Measurements from ENCODE around the gene MINDY4B. TPM values are rescaled to one million over a fixed set of nuclear protein-coding genes. Genes with fewer than 3 reads are reported as not detected.
"Not testable (repeated sequence)": the region's sequence is repeated elsewhere in the genome, so short reads cannot be mapped to it uniquely, and the experiment has no call there.

Gene MINDY4B
- polyA plus RNA-seq, 3 donors from 2014 or later, result not detected

- not testable (repeated sequence) for H3K36me3 Mint-ChIP-seq
These were observed 47.3 kb downstream of the MINDY4B start for GRCh38 chr3:150857936-150858335.

DNA sequence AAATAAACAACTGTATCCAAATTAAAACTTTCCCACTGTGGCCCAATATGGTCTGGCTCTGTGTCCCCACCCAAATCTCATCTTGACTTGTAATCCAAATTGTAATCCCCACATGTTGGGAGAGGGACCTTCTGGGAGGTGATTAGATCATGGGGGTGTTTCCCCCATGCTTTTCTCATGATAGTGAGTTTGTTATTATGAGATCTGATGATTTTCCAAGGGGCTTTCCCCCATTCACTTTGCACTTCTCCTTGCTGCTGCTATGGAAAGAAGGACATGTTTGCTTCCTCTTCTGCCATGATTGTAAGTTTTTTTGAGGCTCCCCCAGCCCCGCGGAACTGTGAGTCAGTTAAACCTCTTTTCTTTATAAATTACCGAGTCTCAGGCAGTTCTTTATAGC is 55.0 kb downstream of the MINDY4B start:
- no peak for DNase-seq
- Mint-ChIP-seq H3K9me3 (no peaks in the 10 kb centered on the region), H3K4me3 (no peak overlapping the region), H3K27ac (no peak overlapping the region), H3K4me1 (no peaks in the 10 kb centered on the region), H3K27me3 (ENCODE audit: low read depth in 3 of 3) (peaks cover 3 to 8% (median 3%) of the 10 kb centered on the region in 3 donors), H3K36me3 (no peaks in the 10 kb centered on the region)

More at GRCh38 chr3:150857936-150858335, 47.3 kb downstream of the MINDY4B start:
- H3K4me3 Mint-ChIP-seq; H3K27me3 Mint-ChIP-seq (ENCODE audit: low read depth in 3 of 3); H3K9me3 Mint-ChIP-seq; H3K27ac Mint-ChIP-seq; H3K4me1 Mint-ChIP-seq; DNase-seq: not testable (repeated sequence)

DNA sequence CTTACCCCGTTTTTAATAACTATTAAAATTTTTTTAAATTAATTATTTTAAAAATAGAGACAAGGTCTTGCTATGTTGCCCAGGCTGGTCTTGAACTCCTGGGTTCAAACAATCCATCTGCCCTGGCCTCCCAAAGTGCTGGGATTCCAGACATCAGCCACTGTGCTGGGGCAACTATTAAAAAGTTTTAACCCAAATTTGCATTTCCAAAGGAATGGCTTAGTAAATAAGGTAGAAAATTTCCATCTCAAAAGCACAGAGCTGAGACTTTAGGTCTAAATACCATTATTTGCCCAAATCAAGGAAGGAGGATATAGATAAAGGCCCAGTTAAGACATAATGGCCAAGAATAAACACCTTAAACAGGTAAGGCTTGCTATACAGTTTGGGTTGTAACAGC is 56.4 kb downstream of the MINDY4B start:
- no peaks in the 10 kb centered on the region for H3K4me1 Mint-ChIP-seq
- H3K4me3 Mint-ChIP-seq, result no peak overlapping the region
- H3K9me3 Mint-ChIP-seq, result no peaks in the 10 kb centered on the region
- peaks cover 2 to 4% (median 4%) of the 10 kb centered on the region in 3 donors for H3K27me3 Mint-ChIP-seq (ENCODE audit: low read depth in 3 of 3)
- H3K27ac Mint-ChIP-seq, result no peak overlapping the region
- DNase-seq, result no peak
- no peaks in the 10 kb centered on the region for H3K36me3 Mint-ChIP-seq

DNA sequence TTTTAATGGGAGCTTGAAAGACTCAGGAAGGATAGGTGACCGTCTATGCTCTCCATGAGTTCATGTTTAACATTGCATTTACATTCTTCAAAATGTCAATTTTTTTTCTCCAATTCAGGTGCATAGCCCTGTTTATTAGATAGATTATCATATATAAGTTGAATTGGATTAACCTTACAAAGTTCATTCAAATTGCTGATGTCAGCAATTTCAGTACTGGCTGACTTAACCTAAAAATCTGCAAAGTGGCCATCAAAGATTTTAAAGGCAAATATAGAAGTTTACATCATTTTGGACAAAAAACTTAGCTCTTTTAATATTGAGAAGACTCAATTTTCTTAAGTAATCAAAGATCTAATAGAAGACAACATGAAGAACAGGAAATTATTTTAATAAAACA is 57.8 kb downstream of the MINDY4B start:
- no peaks in the 10 kb centered on the region for H3K36me3 Mint-ChIP-seq
- H3K9me3 Mint-ChIP-seq, result no peaks in the 10 kb centered on the region
- no peak for DNase-seq
- no peak overlapping the region for H3K4me3 Mint-ChIP-seq
- peaks cover 2 to 11% (median 8%) of the 10 kb centered on the region in 3 donors for H3K27me3 Mint-ChIP-seq (ENCODE audit: low read depth in 3 of 3)
- H3K27ac Mint-ChIP-seq, result no peak overlapping the region
- no peaks in the 10 kb centered on the region for H3K4me1 Mint-ChIP-seq

DNA sequence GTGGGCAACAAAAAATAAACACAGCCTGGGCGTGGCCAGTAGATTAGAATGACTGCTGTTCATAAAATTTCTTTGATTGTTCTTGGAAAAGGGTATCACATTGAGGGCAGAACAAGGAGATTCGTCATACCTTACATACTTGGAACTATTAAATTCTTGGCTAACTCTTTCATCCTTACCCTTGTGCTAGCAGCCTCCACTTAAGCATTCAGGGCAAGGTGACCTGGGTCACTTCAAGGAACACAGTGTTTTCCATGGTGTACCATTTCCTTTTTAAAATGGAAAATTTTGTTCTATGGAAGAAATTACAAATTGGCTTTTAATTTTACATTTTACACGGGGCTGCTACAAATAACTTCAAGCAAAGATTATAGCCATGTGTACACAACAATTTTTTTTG is 60.8 kb downstream of the MINDY4B start:
- H3K9me3 Mint-ChIP-seq, result no peaks in the 10 kb centered on the region

GRCh38 chr3:150843241-150843640 is 62.0 kb downstream of the MINDY4B start:
- Mint-ChIP-seq H3K4me3 (no peak overlapping the region), H3K9me3 (no peaks in the 10 kb centered on the region), H3K27ac (no peak overlapping the region), H3K36me3 (no peaks in the 10 kb centered on the region), H3K4me1 (no peaks in the 10 kb centered on the region), H3K27me3 (ENCODE audit: low read depth in 3 of 3) (peaks cover 4 to 13% (median 8%) of the 10 kb centered on the region in 3 donors)
- no peak for DNase-seq

More for the DNA sequence above, 60.8 kb downstream of the MINDY4B start:
- Mint-ChIP-seq H3K4me3 (no peak overlapping the region), H3K4me1 (no peaks in the 10 kb centered on the region), H3K27ac (no peak overlapping the region), H3K36me3 (no peaks in the 10 kb centered on the region), H3K27me3 (ENCODE audit: low read depth in 3 of 3) (peaks cover 4 to 11% (median 6%) of the 10 kb centered on the region in 3 donors)
- no peak for DNase-seq

DNA sequence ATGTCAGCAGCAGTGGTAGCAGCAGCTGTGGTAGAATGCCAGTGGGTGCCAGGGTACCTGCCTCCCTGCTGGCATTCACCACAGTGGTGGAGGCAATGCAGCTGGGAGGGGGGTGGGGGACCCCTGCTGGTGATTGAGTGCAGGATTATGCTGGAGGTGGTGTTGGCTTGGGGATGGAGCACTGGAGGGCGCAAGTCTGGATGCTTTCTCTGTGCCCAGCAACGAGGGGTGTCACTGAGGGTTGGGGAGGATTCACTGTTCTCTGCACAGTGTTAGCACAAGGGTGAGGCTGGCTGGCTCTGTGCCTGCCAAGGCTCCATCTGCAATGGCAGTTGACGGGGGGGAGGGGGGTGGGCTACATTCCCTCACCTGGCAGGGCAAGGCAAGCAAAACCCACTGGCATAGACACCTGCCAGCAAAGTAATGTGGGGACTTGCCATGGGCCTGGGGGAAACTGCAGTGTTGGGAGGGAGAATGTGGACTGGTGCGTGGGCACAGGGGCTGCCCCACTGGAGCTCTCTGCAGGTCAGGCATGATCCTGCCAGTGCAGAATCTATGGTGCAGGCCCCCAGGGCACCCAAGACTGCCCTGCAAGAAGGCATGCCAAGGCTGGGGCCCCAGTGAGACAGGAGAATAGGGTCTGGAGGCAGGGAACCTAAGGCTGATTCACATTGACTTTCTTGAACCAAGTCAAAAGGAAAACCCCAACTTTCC is 64.3 kb downstream of the MINDY4B start:
- no peak overlapping the region for H3K27ac Mint-ChIP-seq
- no peaks in the 10 kb centered on the region for H3K36me3 Mint-ChIP-seq
- no peaks in the 10 kb centered on the region for H3K4me1 Mint-ChIP-seq
- no peak for DNase-seq
- no peaks in the 10 kb centered on the region for H3K9me3 Mint-ChIP-seq
- no peak overlapping the region for H3K4me3 Mint-ChIP-seq
- peaks cover 6 to 13% (median 8%) of the 10 kb centered on the region in 3 donors for H3K27me3 Mint-ChIP-seq (ENCODE audit: low read depth in 3 of 3)

- Mint-ChIP-seq H3K27me3 (ENCODE audit: low read depth in 3 of 3) (peaks cover 2 to 8% (median 5%) of the 10 kb centered on the region in 3 donors), H3K36me3 (no peaks in the 10 kb centered on the region), H3K4me1 (no peaks in the 10 kb centered on the region), H3K4me3 (no peak overlapping the region), H3K27ac (no peak overlapping the region), H3K9me3 (no peaks in the 10 kb centered on the region)
- DNase-seq, result no peak
These were observed 74.5 kb downstream of the MINDY4B start for GRCh38 chr3:150830745-150831144.

DNA sequence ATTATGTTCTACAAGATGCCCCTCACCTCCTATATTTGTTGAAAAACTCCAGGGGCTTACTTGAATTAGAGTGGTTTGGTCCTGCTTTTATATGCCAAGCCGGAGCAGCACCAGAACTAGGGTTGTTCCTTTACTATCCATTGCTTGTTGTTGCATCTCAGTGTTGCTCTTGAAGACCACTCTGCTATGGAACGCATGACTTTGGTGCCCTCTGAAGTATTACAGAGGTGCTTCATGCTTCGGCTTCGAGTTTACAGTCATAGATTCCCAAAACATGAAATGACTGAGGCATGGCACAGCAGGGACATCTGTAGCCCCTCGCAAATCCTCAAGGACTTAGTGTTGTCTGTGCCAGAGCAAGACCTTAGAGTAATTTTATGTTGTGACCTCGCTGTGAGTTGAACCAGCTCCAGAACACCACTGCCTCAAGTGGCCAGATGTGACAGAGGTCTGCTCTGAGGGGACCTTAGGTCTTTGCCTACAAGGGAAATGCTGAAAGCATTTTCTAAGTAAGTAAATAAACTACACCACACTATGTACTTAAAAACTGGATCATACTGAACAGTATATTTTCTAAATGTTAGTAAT is 75.1 kb downstream of the MINDY4B start:
- H3K9me3 Mint-ChIP-seq, result no peaks in the 10 kb centered on the region
- H3K36me3 Mint-ChIP-seq, result no peaks in the 10 kb centered on the region
- peaks cover 2 to 8% (median 5%) of the 10 kb centered on the region in 3 donors for H3K27me3 Mint-ChIP-seq (ENCODE audit: low read depth in 3 of 3)
- DNase-seq, result peak in 1 of 3 donors; percentile 3
- no peaks in the 10 kb centered on the region for H3K4me1 Mint-ChIP-seq
- H3K27ac Mint-ChIP-seq, result peak overlapping the region in 1 of 6 donors; percentile 26
- H3K4me3 Mint-ChIP-seq, result no peak overlapping the region

DNA sequence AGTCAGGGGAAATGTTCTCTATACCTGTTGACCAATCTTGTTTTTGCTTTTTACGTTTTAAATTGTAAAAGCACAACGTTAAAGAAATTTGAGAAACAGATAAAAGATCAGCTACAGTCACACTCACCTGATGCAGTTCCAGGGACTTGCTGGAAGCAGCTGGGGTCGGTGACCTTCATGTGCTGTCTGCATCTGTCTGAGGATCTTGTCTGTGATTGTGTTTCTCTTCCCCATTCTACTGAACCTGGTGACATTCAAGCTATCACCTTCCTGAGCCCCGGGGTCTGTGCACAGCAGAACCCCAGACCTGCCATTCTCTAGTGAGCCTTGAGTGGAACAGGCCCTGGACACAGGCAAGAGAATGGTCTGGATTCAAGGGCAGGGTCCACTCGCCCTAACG is 75.8 kb downstream of the MINDY4B start:
- H3K9me3 Mint-ChIP-seq, result no peaks in the 10 kb centered on the region
- DNase-seq, result no peak
- H3K27me3 Mint-ChIP-seq (ENCODE audit: low read depth in 3 of 3), result peaks cover 2 to 8% (median 5%) of the 10 kb centered on the region in 3 donors
- no peak overlapping the region for H3K27ac Mint-ChIP-seq
- H3K4me1 Mint-ChIP-seq, result no peaks in the 10 kb centered on the region
- H3K36me3 Mint-ChIP-seq, result no peaks in the 10 kb centered on the region
- H3K4me3 Mint-ChIP-seq, result no peak overlapping the region

GRCh38 chr3:150828997-150829396 is 76.2 kb downstream of the MINDY4B start:
- no peak for DNase-seq
- Mint-ChIP-seq H3K9me3 (no peaks in the 10 kb centered on the region), H3K27me3 (ENCODE audit: low read depth in 3 of 3) (peaks cover 2 to 8% (median 5%) of the 10 kb centered on the region in 3 donors), H3K4me3 (no peak overlapping the region), H3K36me3 (no peaks in the 10 kb centered on the region), H3K4me1 (no peaks in the 10 kb centered on the region), H3K27ac (no peak overlapping the region)

GRCh38 chr3:150828261-150828660 is 77.0 kb downstream of the MINDY4B start:
- no peak for DNase-seq
- Mint-ChIP-seq H3K36me3 (no peaks in the 10 kb centered on the region), H3K27ac (no peak overlapping the region), H3K9me3 (no peaks in the 10 kb centered on the region), H3K27me3 (ENCODE audit: low read depth in 3 of 3) (peaks cover 2 to 8% (median 8%) of the 10 kb centered on the region in 3 donors), H3K4me1 (no peaks in the 10 kb centered on the region), H3K4me3 (no peak overlapping the region)

DNA sequence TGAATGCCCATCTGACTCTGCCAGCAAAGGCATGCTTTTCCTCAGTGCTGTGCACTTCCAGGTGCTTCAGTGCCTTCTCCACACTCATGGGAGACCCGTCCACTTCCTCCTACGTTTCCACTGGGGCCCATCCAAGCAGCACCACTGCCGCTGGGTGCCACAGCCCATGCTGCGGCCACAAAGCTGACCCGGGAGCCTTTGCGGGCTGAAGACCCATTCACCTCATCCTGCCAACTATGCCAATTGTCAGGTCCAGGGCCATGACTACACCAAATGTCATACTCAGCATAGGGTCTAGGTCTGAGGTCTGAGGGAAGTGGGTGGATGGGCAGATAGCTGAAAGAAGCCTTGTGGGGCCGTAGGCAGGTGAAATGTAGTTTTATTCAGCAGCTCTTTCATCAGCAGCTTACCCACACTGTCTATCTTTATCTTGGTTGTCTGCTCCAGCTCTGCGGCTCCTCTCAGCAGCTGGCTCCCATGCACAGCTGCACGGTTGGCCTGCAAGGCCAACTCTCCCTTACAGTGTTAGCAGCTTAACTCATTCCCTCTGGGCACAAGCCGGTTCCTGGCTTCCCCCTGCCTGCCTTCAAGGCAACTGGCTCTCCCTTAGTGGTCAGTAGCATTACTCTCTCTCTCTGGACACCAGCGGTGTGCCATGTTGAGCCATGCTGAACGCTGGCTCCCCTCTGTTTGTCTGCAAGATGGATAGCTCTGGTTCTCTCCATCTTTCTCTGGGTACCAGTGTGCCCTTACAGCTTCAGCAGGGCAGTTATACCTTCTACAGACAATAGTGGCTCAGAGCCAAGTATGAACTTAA is 78.6 kb downstream of the MINDY4B start:
- no peak overlapping the region for H3K4me3 Mint-ChIP-seq
- H3K27me3 Mint-ChIP-seq (ENCODE audit: low read depth in 3 of 3), result peaks cover 2 to 8% (median 8%) of the 10 kb centered on the region in 3 donors
- no peaks in the 10 kb centered on the region for H3K36me3 Mint-ChIP-seq
- no peaks in the 10 kb centered on the region for H3K4me1 Mint-ChIP-seq
- DNase-seq, result no peak
- no peaks in the 10 kb centered on the region for H3K9me3 Mint-ChIP-seq
- H3K27ac Mint-ChIP-seq, result no peak overlapping the region

- DNase-seq, result no peak
- no peak overlapping the region for H3K27ac Mint-ChIP-seq
- no peaks in the 10 kb centered on the region for H3K9me3 Mint-ChIP-seq
- no peaks in the 10 kb centered on the region for H3K36me3 Mint-ChIP-seq
- no peaks in the 10 kb centered on the region for H3K4me1 Mint-ChIP-seq
- peaks cover 2 to 8% (median 8%) of the 10 kb centered on the region in 3 donors for H3K27me3 Mint-ChIP-seq (ENCODE audit: low read depth in 3 of 3)
- no peak overlapping the region for H3K4me3 Mint-ChIP-seq
These were observed 79.3 kb downstream of the MINDY4B start for GRCh38 chr3:150825916-150826377.
